Endothelial cell of umbilical vein (primary cell): ENCODE measurements around the gene ZNF99.
"Not testable (repeated sequence)": the region's sequence is repeated elsewhere in the genome, so short reads cannot be mapped to it uniquely, and the experiment has no call there.

Experiments
- CTCF ChIP-seq, 2 donors: IDR thresholded peaks; 1 replicate in 1 of 2; 2 replicates in 1 of 2; pipeline ENCODE4 v1.5.1; 2011; ENCODE audit warnings: low read length in 2 of 2, mild to moderate bottlenecking in 2 of 2, moderate library complexity in 2 of 2, control low read depth in 1 of 2, inconsistent platforms in 1 of 2, low read depth in 1 of 2; ENCODE audit not compliant: insufficient read depth in 1 of 2; ENCODE audit errors: extremely low read depth in 1 of 2
- EZH2 ChIP-seq: IDR thresholded peaks from 2 replicates; pipeline ENCODE4 v1.6.1; 2012; ENCODE audit warnings: borderline replicate concordance, low read depth, mild to moderate bottlenecking, moderate library complexity, low read length, inconsistent platforms; ENCODE audit not compliant: severe bottlenecking
- POLR2A ChIP-seq: IDR thresholded peaks from 2 replicates; pipeline ENCODE4 v1.6.1; 2012; ENCODE audit warnings: low read depth, mild to moderate bottlenecking, control low read depth, low read length
- POLR2AphosphoS5 ChIP-seq: IDR thresholded peaks from 2 replicates; pipeline ENCODE4 v1.6.1; 2012; ENCODE audit warnings: low read depth, mild to moderate bottlenecking, control low read depth, low read length, moderate library complexity; ENCODE audit not compliant: insufficient read depth

- TF ChIP-seq CTCF (IDR thresholded peaks at IDR 0.05; ENCODE audit: extremely low read depth in 1 of 2, insufficient read depth in 1 of 2, low read depth in 1 of 2, low read length in 2 of 2); POLR2A; POLR2AphosphoS5; EZH2: not testable (repeated sequence)
Measured at GRCh38 chr19:22792863-22793262, 8.9 kb upstream of the ZNF99 start.
